Fibroblast of lung (primary cell): ENCODE results near the gene SYT4. TPM values are rescaled to one million over a fixed set of nuclear protein-coding genes. Genes with fewer than 3 reads are reported as not detected.

ENCODE experiments used
- DNase-seq, 2 donors: peaks; one replicate each; pipeline versions ENCODE4 v3.0.0 to v3.0.0-alpha.2; 2010; ENCODE audit warnings: low read depth in 2 of 2
- H2AFZ ChIP-seq: 2 replicates; pipeline ENCODE4 v1.5.1; 2012; ENCODE audit warnings: low read length, control low read depth, inconsistent platforms
- H3K27ac ChIP-seq: 2 replicates; pipeline ENCODE4 v1.5.1; 2011; ENCODE audit warnings: low read length, control low read depth; ENCODE audit not compliant: insufficient read depth
- H3K27me3 ChIP-seq: 2 replicates; pipeline ENCODE4 v1.5.1; 2011; ENCODE audit warnings: mild to moderate bottlenecking, low read length; ENCODE audit not compliant: control insufficient read depth, insufficient read depth
- H3K36me3 ChIP-seq: 2 replicates; pipeline ENCODE4 v1.5.1; 2011; ENCODE audit warnings: low read length; ENCODE audit not compliant: control insufficient read depth, insufficient read depth
- H3K4me1 ChIP-seq: 2 replicates; pipeline ENCODE4 v1.5.1; 2011; ENCODE audit warnings: low read length; ENCODE audit not compliant: control insufficient read depth, insufficient read depth; ENCODE audit errors: extremely low read depth
- H3K4me2 ChIP-seq: 2 replicates; pipeline ENCODE4 v1.5.1; 2011; ENCODE audit warnings: low read length, control low read depth; ENCODE audit not compliant: insufficient read depth; ENCODE audit errors: extremely low read depth
- H3K4me3 ChIP-seq, 4 experiments: fragments of 200-600 bp in 1 of 4; sonication (generic) in 1 of 4; replicated peaks in 1 of 4; 2 replicates each; pipeline ENCODE4 v1.5.1; 2011 to 2016; ENCODE audit warnings: low read length in 4 of 4, low read depth in 3 of 4, mild to moderate bottlenecking in 3 of 4, control low read depth in 2 of 4, inconsistent platforms in 1 of 4, mixed read lengths in 1 of 4; ENCODE audit not compliant: insufficient read depth in 1 of 4; ENCODE audit errors: control extremely low read depth in 1 of 4
- H3K79me2 ChIP-seq: 2 replicates; pipeline ENCODE4 v1.5.1; 2012; ENCODE audit warnings: mild to moderate bottlenecking, low read length, inconsistent platforms; ENCODE audit not compliant: control insufficient read depth, insufficient read depth
- H3K9ac ChIP-seq: 2 replicates; pipeline ENCODE4 v1.5.1; 2011; ENCODE audit warnings: mild to moderate bottlenecking, low read length, control low read depth; ENCODE audit not compliant: insufficient read depth
- H3K9me3 ChIP-seq: 2 replicates; pipeline ENCODE4 v1.5.1; 2012; ENCODE audit warnings: low read depth, low read length; ENCODE audit not compliant: control insufficient read depth, insufficient read depth
- H4K20me1 ChIP-seq: 2 replicates; pipeline ENCODE4 v1.5.1; 2011; ENCODE audit warnings: low read length; ENCODE audit not compliant: control insufficient read depth, insufficient read depth; ENCODE audit errors: extremely low read depth
- CTCF ChIP-seq, 2 donors: IDR thresholded peaks in 1 of 2; conservative IDR thresholded peaks in 1 of 2; 1 replicate in 1 of 2; 2 replicates in 1 of 2; pipeline ENCODE4 v1.5.1; 2011 to 2012; ENCODE audit warnings: low read length in 2 of 2, control low read depth in 1 of 2, inconsistent platforms in 1 of 2, low read depth in 1 of 2, mild to moderate bottlenecking in 1 of 2
- EZH2 ChIP-seq: IDR thresholded peaks from 2 replicates; pipeline ENCODE4 v1.5.1; 2012; ENCODE audit warnings: low read length, control low read depth, mild to moderate bottlenecking; ENCODE audit errors: missing control alignments
- polyA plus RNA-seq, 2 donors: library from polyadenylated mRNA; depleted of rRNA in 1 of 2; stranded (reverse) in 1 of 2; unstranded in 1 of 2; fragments of >200 nt; gene quantifications; 2 replicates each; pipeline ENCODE4 v1.2.1, GENCODE V29; 2011 to 2012; ENCODE audit warnings: missing spikeins in 1 of 2
- total RNA-seq: library from RNA; depleted of rRNA; stranded (reverse); fragments of >200 nt; gene quantifications from 2 replicates; pipeline ENCODE4 v1.2.1, GENCODE V29; 2014

Gene SYT4
- total and polyA plus RNA-seq, 2 donors (not counting 1 experiment from before 2014, with no cell fraction given) = not detected

GRCh38 chr18:43220691-43221090 lies 56.6 kb downstream of the SYT4 start:
- H3K27me3 ChIP-seq = no peaks in the 10 kb centered on the region
- H3K36me3 ChIP-seq = no peaks in the 10 kb centered on the region
- no peaks in the 10 kb centered on the region for H3K79me2 ChIP-seq
- no peak overlapping the region for H3K9ac ChIP-seq
- H3K9me3 ChIP-seq = no peaks in the 10 kb centered on the region
- H2AFZ ChIP-seq = no peak overlapping the region
- DNase-seq = no peak
- no peaks in the 10 kb centered on the region for H4K20me1 ChIP-seq
- H3K4me3 ChIP-seq = no peak overlapping the region
- no peaks in the 10 kb centered on the region for H3K4me1 ChIP-seq
- no peak overlapping the region for H3K4me2 ChIP-seq
- H3K27ac ChIP-seq = no peak overlapping the region
- TF ChIP-seq EZH2 (no peak), CTCF (conservative IDR thresholded peaks at IDR 0.05 in 1 of 2, IDR thresholded peaks at IDR 0.05 in 1 of 2; ENCODE audit: low read depth in 1 of 2, low read length in 2 of 2) (no peak)

Other genes starting within 250 kb of the SYT4 start
- not detected in 2 replicates for gene RIT2, start 161.8 kb downstream of the SYT4 start, total RNA-seq
- gene RIT2, start 161.8 kb downstream of the SYT4 start, polyA plus RNA-seq = not detected in 2 replicates